Nephron (organoid): Measurements from ENCODE around the gene FBXW10B.
"Not testable (repeated sequence)": the region's sequence is repeated elsewhere in the genome, so short reads cannot be mapped to it uniquely, and the experiment has no call there.

Experiments used
- H3K27ac Mint-ChIP-seq, 3 experiments: 2 replicates each; pipeline ENCODE4 v1.8.0; 2020; ENCODE audit warnings: mixed read lengths in 3 of 3, mild to moderate bottlenecking in 2 of 3, moderate library complexity in 1 of 3
- H3K27me3 Mint-ChIP-seq: 2 replicates; pipeline ENCODE4 v1.8.0; 2021; ENCODE audit warnings: low read depth, mild to moderate bottlenecking, moderate library complexity, mixed read lengths
- H3K36me3 Mint-ChIP-seq: 2 replicates; pipeline ENCODE4 v1.8.0; 2020; ENCODE audit warnings: low read depth, mixed read lengths
- H3K4me1 Mint-ChIP-seq: 2 replicates; pipeline ENCODE4 v1.8.0; 2020; ENCODE audit warnings: mixed read lengths
- H3K4me3 Mint-ChIP-seq, 3 experiments: 2 replicates each; pipeline ENCODE4 v1.8.0; 2020; ENCODE audit warnings: mild to moderate bottlenecking in 3 of 3, mixed read lengths in 3 of 3, moderate library complexity in 2 of 3
- H3K9me3 Mint-ChIP-seq: 2 replicates; pipeline ENCODE4 v1.8.0; 2020; ENCODE audit warnings: mixed read lengths
- CTCF ChIP-seq, 3 experiments: fragments of 200-600 bp; sonication (generic); IDR thresholded peaks; one replicate each; pipeline ENCODE4 v1.5.0; 2021; ENCODE audit warnings: antibody characterized with exemption in 3 of 3; ENCODE audit not compliant: unreplicated experiment in 3 of 3

FBXW10B gene

GRCh38 chr17:15659236-15659635, 39.7 kb upstream of the FBXW10B start:
- Mint-ChIP-seq H3K9me3 (no peaks in the 10 kb centered on the region), H3K27ac (peak overlapping the region; percentile 48 to 93 (median 87)), H3K27me3 (no peaks in the 10 kb centered on the region), H3K4me1 (peaks cover 52% of the 10 kb centered on the region), H3K36me3 (peaks cover 18% of the 10 kb centered on the region), H3K4me3 (no peak overlapping the region)
- no peak for TF ChIP-seq CTCF (IDR thresholded peaks at IDR 0.05; ENCODE audit: unreplicated experiment in 3 of 3)

- TF ChIP-seq CTCF (IDR thresholded peaks at IDR 0.05; ENCODE audit: unreplicated experiment in 3 of 3) = no peak
- Mint-ChIP-seq H3K9me3 (no peaks in the 10 kb centered on the region), H3K27me3 (no peaks in the 10 kb centered on the region), H3K4me1 (peaks cover 60% of the 10 kb centered on the region), H3K4me3 (no peak overlapping the region), H3K27ac (no peak overlapping the region), H3K36me3 (peaks cover 11% of the 10 kb centered on the region)
Observed at GRCh38 chr17:15658296-15658695, 38.8 kb upstream of the FBXW10B start.

GRCh38 chr17:15657868-15658267, 38.4 kb upstream of the FBXW10B start:
- peaks cover 11% of the 10 kb centered on the region for H3K36me3 Mint-ChIP-seq
- peak overlapping the region in 1 of 3 experiments; percentile 23 for H3K27ac Mint-ChIP-seq
- H3K4me3 Mint-ChIP-seq = no peak overlapping the region
- peaks cover 60% of the 10 kb centered on the region for H3K4me1 Mint-ChIP-seq
- no peak for TF ChIP-seq CTCF (IDR thresholded peaks at IDR 0.05; ENCODE audit: unreplicated experiment in 3 of 3)
- no peaks in the 10 kb centered on the region for H3K27me3 Mint-ChIP-seq
- no peaks in the 10 kb centered on the region for H3K9me3 Mint-ChIP-seq

- H3K36me3 Mint-ChIP-seq = peaks cover 5% of the 10 kb centered on the region
- no peaks in the 10 kb centered on the region for H3K27me3 Mint-ChIP-seq
- no peak for TF ChIP-seq CTCF (IDR thresholded peaks at IDR 0.05; ENCODE audit: unreplicated experiment in 3 of 3)
- peak overlapping the region in 1 of 3 experiments; percentile 68 for H3K4me3 Mint-ChIP-seq
- H3K27ac Mint-ChIP-seq = peak overlapping the region; percentile 95 to 96 (median 96)
- no peaks in the 10 kb centered on the region for H3K9me3 Mint-ChIP-seq
- peaks cover 71% of the 10 kb centered on the region for H3K4me1 Mint-ChIP-seq
Observed at GRCh38 chr17:15654886-15655561, 35.5 kb upstream of the FBXW10B start.

- not testable (repeated sequence) for H3K27me3 Mint-ChIP-seq, H3K9me3 Mint-ChIP-seq, H3K36me3 Mint-ChIP-seq
- H3K4me3 Mint-ChIP-seq = peak overlapping the region; percentile 1 to 68 (median 11)
- H3K4me1 Mint-ChIP-seq = peaks cover 72% of the 10 kb centered on the region
- peak overlapping the region; percentile 95 to 96 (median 96) for H3K27ac Mint-ChIP-seq
Observed at GRCh38 chr17:15654401-15654800, 34.9 kb upstream of the FBXW10B start.

- H3K27me3 Mint-ChIP-seq = no peaks in the 10 kb centered on the region
- H3K36me3 Mint-ChIP-seq = peaks cover 5% of the 10 kb centered on the region
- H3K9me3 Mint-ChIP-seq = no peaks in the 10 kb centered on the region
- H3K4me3 Mint-ChIP-seq = peak overlapping the region; percentile 36 to 44 (median 44)
- H3K4me1 Mint-ChIP-seq = peaks cover 80% of the 10 kb centered on the region
- H3K27ac Mint-ChIP-seq = peak overlapping the region; percentile 95 to 96 (median 96)
- TF ChIP-seq CTCF (IDR thresholded peaks at IDR 0.05; ENCODE audit: unreplicated experiment in 3 of 3) = no peak
Observed at GRCh38 chr17:15652960-15653359, 33.5 kb upstream of the FBXW10B start.
